Activated naive CD4-positive, alpha-beta T cell treated with anti-CD3 and anti-CD28 coated beads, Interleukin-2, amount 10 ng/mL, durations not matched to agents 7 days and 5 days (primary cell): Measurements from ENCODE around the gene SRGAP1.

ENCODE experiments used
- CTCF ChIA-PET: fragments of 350-600 bp; sonication (Branson Sonifier 250); formaldehyde crosslinking; loops from one replicate; lab custom pipeline; 2021; ENCODE audit warnings: antibody characterized with exemption; lab: Charles Lee
- DNase-seq: peaks from one replicate; pipeline ENCODE4 v3.0.0-alpha.2; 2020
- H3K27ac Mint-ChIP-seq: one replicate; pipeline ENCODE4 v1.8.0; 2021; ENCODE audit warnings: mild to moderate bottlenecking, moderate library complexity, mixed read lengths
- H3K27me3 Mint-ChIP-seq: one replicate; pipeline ENCODE4 v1.8.0; 2021; ENCODE audit warnings: mild to moderate bottlenecking, mixed read lengths
- H3K36me3 Mint-ChIP-seq: one replicate; pipeline ENCODE4 v1.8.0; 2021; ENCODE audit warnings: mixed read lengths
- H3K4me1 Mint-ChIP-seq: one replicate; pipeline ENCODE4 v1.8.0; 2021; ENCODE audit warnings: mixed read lengths
- H3K4me3 Mint-ChIP-seq: one replicate; pipeline ENCODE4 v1.8.0; 2021; ENCODE audit warnings: mild to moderate bottlenecking, moderate library complexity, mixed read lengths
- H3K9me3 Mint-ChIP-seq: one replicate; pipeline ENCODE4 v1.8.0; 2021; ENCODE audit warnings: mixed read lengths

The SRGAP1 gene

DNA sequence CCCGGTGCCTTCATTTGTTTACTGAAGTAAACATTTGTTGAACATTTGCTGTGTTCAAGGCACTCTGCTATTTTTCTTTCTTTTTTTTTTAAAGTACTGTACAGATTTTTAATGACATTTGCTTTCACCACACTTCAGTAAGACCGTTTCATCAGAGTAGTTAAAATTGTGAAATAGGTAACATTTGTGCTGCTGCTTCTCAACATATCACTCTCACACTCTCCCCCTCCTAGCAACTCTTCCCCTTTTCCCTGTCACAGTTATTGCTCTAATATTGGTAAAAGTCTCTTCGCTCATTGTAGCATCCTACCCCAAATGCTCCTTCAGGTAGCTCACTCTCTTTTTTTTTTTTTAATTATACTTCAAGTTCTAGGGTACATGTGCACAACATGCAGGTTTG, 49.6 kb downstream of the SRGAP1 start:
- DNase-seq = no peak
- H3K27me3 Mint-ChIP-seq = no peaks in the 10 kb centered on the region
- no peaks in the 10 kb centered on the region for H3K4me1 Mint-ChIP-seq
- CTCF ChIA-PET = no interaction called here
- H3K27ac Mint-ChIP-seq = no peak overlapping the region
- no peaks in the 10 kb centered on the region for H3K9me3 Mint-ChIP-seq
- H3K4me3 Mint-ChIP-seq = no peak overlapping the region
- H3K36me3 Mint-ChIP-seq = no peaks in the 10 kb centered on the region

DNA sequence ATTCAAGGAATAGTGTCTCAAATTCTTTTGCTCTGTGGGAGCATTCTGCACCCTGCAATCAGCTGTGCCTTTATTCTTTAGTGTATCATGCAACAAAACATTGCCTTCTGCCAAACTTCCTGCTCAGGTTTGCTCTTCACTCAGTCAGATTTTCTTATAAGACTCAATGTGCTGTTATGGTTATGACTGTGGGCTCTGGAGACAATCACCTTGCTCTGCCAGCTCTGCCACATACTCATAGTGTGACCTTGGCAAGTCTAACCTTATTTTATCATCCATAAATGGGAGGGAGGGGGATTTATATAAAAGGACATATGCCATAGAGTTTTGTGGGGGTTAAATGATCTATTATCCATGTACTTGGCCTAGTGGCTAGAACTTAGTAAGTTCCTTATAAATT, 51.3 kb downstream of the SRGAP1 start:
- no peaks in the 10 kb centered on the region for H3K9me3 Mint-ChIP-seq
- no peak overlapping the region for H3K4me3 Mint-ChIP-seq
- no peaks in the 10 kb centered on the region for H3K4me1 Mint-ChIP-seq
- H3K36me3 Mint-ChIP-seq = no peaks in the 10 kb centered on the region
- H3K27me3 Mint-ChIP-seq = no peaks in the 10 kb centered on the region
- CTCF ChIA-PET = no interaction called here
- no peak overlapping the region for H3K27ac Mint-ChIP-seq
- no peak for DNase-seq

DNA sequence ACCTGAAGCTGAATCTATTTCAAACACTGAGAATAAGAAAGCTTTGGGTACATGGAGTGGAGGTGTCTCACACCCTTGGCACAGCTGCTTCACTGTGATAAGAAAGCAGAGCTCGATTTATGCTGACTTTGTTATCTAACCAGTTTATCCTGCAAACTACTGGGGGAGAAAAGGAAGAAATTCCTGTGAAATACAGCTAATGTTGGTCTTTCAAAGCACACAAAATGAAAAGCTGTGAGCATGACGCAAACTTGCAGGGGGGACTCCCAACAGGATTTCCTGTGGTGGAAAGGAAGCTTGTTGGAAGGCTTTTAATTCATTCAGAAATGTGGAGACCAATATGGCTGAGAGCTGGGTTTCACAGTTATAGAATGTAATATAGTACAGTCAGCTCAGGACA, 53.4 kb downstream of the SRGAP1 start:
- Mint-ChIP-seq H3K27me3 (no peaks in the 10 kb centered on the region), H3K36me3 (no peaks in the 10 kb centered on the region), H3K4me3 (no peak overlapping the region), H3K27ac (no peak overlapping the region), H3K4me1 (no peaks in the 10 kb centered on the region), H3K9me3 (no peaks in the 10 kb centered on the region)
- CTCF ChIA-PET = no interaction called here
- no peak for DNase-seq

DNA sequence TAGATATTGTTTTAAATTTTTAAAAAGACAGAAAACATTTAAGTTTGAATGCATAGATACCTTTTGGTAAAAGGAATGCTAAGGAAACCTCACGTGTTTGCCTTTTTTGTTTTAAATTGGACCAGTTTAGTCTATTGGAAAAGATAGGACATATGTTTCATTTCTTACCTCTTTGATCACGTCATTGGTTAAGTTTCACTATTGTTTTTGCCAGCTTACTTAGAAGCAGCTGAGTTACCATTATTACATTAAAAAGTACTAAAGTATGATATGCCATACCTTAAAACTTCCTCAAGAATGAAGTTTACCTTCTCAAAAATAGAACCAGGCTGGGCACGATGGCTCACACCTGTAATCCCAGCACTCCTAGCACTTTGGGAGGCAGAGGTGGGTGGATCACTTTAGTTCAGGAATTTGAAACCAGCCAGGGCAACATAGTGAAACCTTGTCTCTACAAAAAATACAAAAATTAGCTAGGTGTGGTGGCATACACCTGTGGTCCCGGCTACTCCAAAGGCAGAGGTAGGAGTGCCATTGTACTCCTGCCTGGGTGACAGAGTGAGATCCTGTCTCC, 54.4 kb downstream of the SRGAP1 start:
- H3K9me3 Mint-ChIP-seq = no peaks in the 10 kb centered on the region
- no peaks in the 10 kb centered on the region for H3K36me3 Mint-ChIP-seq
- no peak overlapping the region for H3K4me3 Mint-ChIP-seq
- no peaks in the 10 kb centered on the region for H3K27me3 Mint-ChIP-seq
- H3K4me1 Mint-ChIP-seq = no peaks in the 10 kb centered on the region
- H3K27ac Mint-ChIP-seq = no peak overlapping the region
- CTCF ChIA-PET = interaction anchor here (1.1 kb wide), 1 partner anchor 651 kb away, joined by 3 read pairs; no protein-coding TSS in a partner anchor
- DNase-seq = no peak

- Mint-ChIP-seq H3K27ac (no peak overlapping the region), H3K27me3 (no peaks in the 10 kb centered on the region), H3K4me1 (no peaks in the 10 kb centered on the region), H3K9me3 (no peaks in the 10 kb centered on the region), H3K36me3 (no peaks in the 10 kb centered on the region), H3K4me3 (no peak overlapping the region)
- CTCF ChIA-PET = interaction anchor here (1.1 kb wide), 1 partner anchor 650 kb away, joined by 3 read pairs; no protein-coding TSS in a partner anchor
- no peak for DNase-seq
These were observed 54.9 kb downstream of the SRGAP1 start for GRCh38 chr12:63899396-63899795.

- H3K36me3 Mint-ChIP-seq = no peaks in the 10 kb centered on the region
- CTCF ChIA-PET = no interaction called here
- H3K4me3 Mint-ChIP-seq = no peak overlapping the region
- no peak for DNase-seq
- H3K9me3 Mint-ChIP-seq = no peaks in the 10 kb centered on the region
- H3K4me1 Mint-ChIP-seq = no peaks in the 10 kb centered on the region
- H3K27me3 Mint-ChIP-seq = no peaks in the 10 kb centered on the region
- H3K27ac Mint-ChIP-seq = no peak overlapping the region
These were observed 56.7 kb downstream of the SRGAP1 start for GRCh38 chr12:63900922-63901793.

GRCh38 chr12:63904653-63905052, 60.2 kb downstream of the SRGAP1 start:
- Mint-ChIP-seq H3K36me3 (no peaks in the 10 kb centered on the region), H3K9me3 (no peaks in the 10 kb centered on the region), H3K4me1 (no peaks in the 10 kb centered on the region), H3K27me3 (no peaks in the 10 kb centered on the region), H3K4me3 (no peak overlapping the region), H3K27ac (no peak overlapping the region)
- CTCF ChIA-PET = no interaction called here
- no peak for DNase-seq

- no peak for DNase-seq
- Mint-ChIP-seq H3K9me3 (no peaks in the 10 kb centered on the region), H3K27ac (no peak overlapping the region), H3K36me3 (no peaks in the 10 kb centered on the region), H3K4me1 (no peaks in the 10 kb centered on the region), H3K27me3 (no peaks in the 10 kb centered on the region), H3K4me3 (no peak overlapping the region)
- CTCF ChIA-PET = no interaction called here
These were observed 61.0 kb downstream of the SRGAP1 start for GRCh38 chr12:63905544-63905943.

DNA sequence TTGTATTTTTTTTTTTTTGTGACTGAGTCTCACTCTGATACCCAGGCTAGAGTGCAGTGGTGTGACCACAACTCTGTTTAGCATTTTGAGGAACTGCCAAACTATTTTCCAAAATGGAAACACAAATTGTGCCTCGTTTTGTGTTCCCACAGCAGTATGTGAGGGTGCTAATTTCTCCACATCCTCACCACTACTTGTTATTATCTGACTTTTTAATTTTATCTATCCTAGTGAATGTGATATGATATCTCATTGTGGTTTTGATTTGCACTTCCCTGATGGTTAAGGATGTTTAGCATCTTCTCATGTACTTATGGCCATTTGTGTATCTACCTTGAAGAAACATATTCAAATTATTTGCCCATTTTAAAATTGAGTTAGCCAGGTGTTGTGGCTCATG, 62.4 kb downstream of the SRGAP1 start:
- Mint-ChIP-seq H3K27me3 (no peaks in the 10 kb centered on the region), H3K27ac (no peak overlapping the region), H3K4me1 (no peaks in the 10 kb centered on the region), H3K36me3 (no peaks in the 10 kb centered on the region), H3K4me3 (no peak overlapping the region), H3K9me3 (no peaks in the 10 kb centered on the region)
- CTCF ChIA-PET = no interaction called here
- no peak for DNase-seq

- CTCF ChIA-PET = no interaction called here
- Mint-ChIP-seq H3K36me3 (no peaks in the 10 kb centered on the region), H3K9me3 (no peaks in the 10 kb centered on the region), H3K27ac (no peak overlapping the region), H3K27me3 (no peaks in the 10 kb centered on the region), H3K4me1 (no peaks in the 10 kb centered on the region), H3K4me3 (no peak overlapping the region)
- no peak for DNase-seq
These were observed 63.1 kb downstream of the SRGAP1 start for GRCh38 chr12:63907561-63907960.

DNA sequence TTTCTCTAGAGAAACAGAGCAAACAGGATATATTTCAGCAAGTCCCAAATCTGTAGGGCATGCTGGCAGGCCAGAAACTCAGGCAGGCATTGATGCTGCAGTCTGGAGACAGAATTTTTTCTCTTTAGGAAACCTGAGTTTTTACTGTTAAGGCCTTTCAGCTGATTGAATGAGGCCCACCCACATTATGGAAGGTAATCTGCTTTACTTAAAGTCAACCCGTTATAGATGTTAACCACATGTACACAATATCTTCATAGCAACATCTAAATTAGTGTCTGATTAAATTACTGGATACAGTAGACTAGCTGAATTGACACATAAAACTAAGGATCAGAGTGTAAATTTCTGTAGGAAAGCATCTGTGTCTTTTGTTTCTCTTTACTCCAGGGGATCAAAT, 65.2 kb downstream of the SRGAP1 start:
- no peak overlapping the region for H3K27ac Mint-ChIP-seq
- no peaks in the 10 kb centered on the region for H3K27me3 Mint-ChIP-seq
- no peak overlapping the region for H3K4me3 Mint-ChIP-seq
- no peak for DNase-seq
- H3K4me1 Mint-ChIP-seq = no peaks in the 10 kb centered on the region
- CTCF ChIA-PET = no interaction called here
- H3K36me3 Mint-ChIP-seq = no peaks in the 10 kb centered on the region
- no peaks in the 10 kb centered on the region for H3K9me3 Mint-ChIP-seq

DNA sequence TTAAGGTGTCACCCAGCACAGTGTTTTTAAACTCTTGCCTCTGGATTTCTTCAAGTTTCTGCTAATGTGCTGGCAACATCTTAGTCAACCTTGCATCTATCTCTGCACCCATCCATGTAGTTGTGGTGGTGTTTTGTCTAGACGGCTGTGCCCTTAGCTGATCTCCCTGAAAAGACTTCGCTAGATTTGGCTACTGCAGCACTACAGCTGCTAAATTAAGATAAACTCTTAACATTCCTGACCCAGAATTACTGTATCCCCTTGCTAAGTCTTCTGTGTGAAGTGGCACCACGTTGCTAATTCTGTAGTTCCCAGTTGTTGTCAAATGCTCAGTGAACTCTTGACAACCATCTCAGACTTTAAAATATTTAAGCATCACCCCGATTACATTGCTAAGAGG, 66.8 kb downstream of the SRGAP1 start:
- no peaks in the 10 kb centered on the region for H3K4me1 Mint-ChIP-seq
- no peak overlapping the region for H3K4me3 Mint-ChIP-seq
- DNase-seq = no peak
- H3K27ac Mint-ChIP-seq = no peak overlapping the region
- no peaks in the 10 kb centered on the region for H3K9me3 Mint-ChIP-seq
- CTCF ChIA-PET = no interaction called here
- H3K36me3 Mint-ChIP-seq = no peaks in the 10 kb centered on the region
- H3K27me3 Mint-ChIP-seq = no peaks in the 10 kb centered on the region

GRCh38 chr12:63912651-63913050, 68.2 kb downstream of the SRGAP1 start:
- Mint-ChIP-seq H3K4me1 (no peaks in the 10 kb centered on the region), H3K4me3 (no peak overlapping the region), H3K27me3 (no peaks in the 10 kb centered on the region), H3K36me3 (no peaks in the 10 kb centered on the region), H3K27ac (no peak overlapping the region), H3K9me3 (no peaks in the 10 kb centered on the region)
- CTCF ChIA-PET = no interaction called here
- no peak for DNase-seq

- no peak overlapping the region for H3K27ac Mint-ChIP-seq
- H3K4me3 Mint-ChIP-seq = no peak overlapping the region
- no peaks in the 10 kb centered on the region for H3K36me3 Mint-ChIP-seq
- CTCF ChIA-PET = no interaction called here
- no peaks in the 10 kb centered on the region for H3K9me3 Mint-ChIP-seq
- no peaks in the 10 kb centered on the region for H3K27me3 Mint-ChIP-seq
- no peak for DNase-seq
- H3K4me1 Mint-ChIP-seq = no peaks in the 10 kb centered on the region
These were observed 69.4 kb downstream of the SRGAP1 start for GRCh38 chr12:63913929-63914328.

GRCh38 chr12:63915105-63915800, 70.8 kb downstream of the SRGAP1 start:
- Mint-ChIP-seq H3K4me1 (no peaks in the 10 kb centered on the region), H3K36me3 (no peaks in the 10 kb centered on the region), H3K9me3 (no peaks in the 10 kb centered on the region), H3K27ac (no peak overlapping the region), H3K4me3 (no peak overlapping the region), H3K27me3 (no peaks in the 10 kb centered on the region)
- DNase-seq = no peak
- CTCF ChIA-PET = no interaction called here
